ENCODE data around the gene KIAA1958. TPM values are rescaled to one million over a fixed set of nuclear protein-coding genes. Genes with fewer than 3 reads are reported as not detected.

Gene KIAA1958
- total and polyA plus RNA-seq, 10 of the 15 experiments (the other 5 are each of a cell fraction or from before 2014, with no cell fraction given), result 0.53 to 8.7 (median 4.0) TPM

GRCh38 chr9:112605518-112605917 is 118.9 kb downstream of the KIAA1958 start (continued):
- no peak for TF ChIP-seq HDAC2 (IDR thresholded peaks at IDR 0.05)
- TF ChIP-seq PML (IDR thresholded peaks at IDR 0.05; ENCODE audit: low read length), result 0 out of 2 replicates have a peak, but pooled peaks have one; percentile 36
- TF ChIP-seq RUNX3 (IDR thresholded peaks at IDR 0.05; ENCODE audit: low read length), result 0 out of 2 replicates have a peak, but pooled peaks have one; percentile 39
- 0 out of 2 replicates have a peak, but pooled peaks have one; percentile 65 for TF ChIP-seq IRF4 (IDR thresholded peaks at IDR 0.05; ENCODE audit: low read depth, low read length)
- TF ChIP-seq ETV6 (conservative IDR thresholded peaks at IDR 0.05 in 1 of 2, IDR thresholded peaks at IDR 0.05 in 1 of 2; ENCODE audit: borderline replicate concordance in 1 of 2, low read depth in 1 of 2), result peak in 1 of 2 experiments; percentile 47; a peak in 1 of 4 replicates
- TF ChIP-seq TCF12 (IDR thresholded peaks at IDR 0.05; ENCODE audit: low read depth, low read length), result no peak
- peak; percentile 49 to 53; a peak in 2 of 4 replicates for TF ChIP-seq IKZF2 (IDR thresholded peaks at IDR 0.05)
- 0 out of 2 replicates have a peak, but pooled peaks have one; percentile 18 for TF ChIP-seq GABPA (IDR thresholded peaks at IDR 0.05; ENCODE audit: low read depth)
- TF ChIP-seq ZBTB33 (IDR thresholded peaks at IDR 0.05), result no peak
- TF ChIP-seq NBN (IDR thresholded peaks at IDR 0.05), result no peak
- TF ChIP-seq YBX1 (IDR thresholded peaks at IDR 0.05), result no peak
- no peak for TF ChIP-seq SP1 (IDR thresholded peaks at IDR 0.05; ENCODE audit: low read depth, low read length)
- peak; percentile 41; the same call in 1 of the 2 replicates for TF ChIP-seq CREM (IDR thresholded peaks at IDR 0.05; ENCODE audit: low read depth)
- TF ChIP-seq EED (IDR thresholded peaks at IDR 0.05; ENCODE audit: low read depth), result peak; percentile 65; the same call in 1 of the 2 replicates
- peak; percentile 47; the same call in 1 of the 2 replicates for TF ChIP-seq NFIC (IDR thresholded peaks at IDR 0.05; ENCODE audit: low read depth, low read length)
- peak; percentile 33; the same call in 1 of the 2 replicates for TF ChIP-seq FOXM1 (IDR thresholded peaks at IDR 0.05; ENCODE audit: low read depth, low read length)
- TF ChIP-seq RELB (IDR thresholded peaks at IDR 0.05; ENCODE audit: low read depth), result 0 out of 2 replicates have a peak, but pooled peaks have one; percentile 33
- TF ChIP-seq MEF2A (IDR thresholded peaks at IDR 0.05; ENCODE audit: insufficient read depth, low read depth, low read length), result peak; percentile 79; the same call in 1 of the 2 replicates
- peak; percentile 69 for TF ChIP-seq JUNB (IDR thresholded peaks at IDR 0.05)

Data from GM12878 (cell line).